B cell (primary cell): ENCODE measurements around the gene LARGE1. TPM values are rescaled to one million over a fixed set of nuclear protein-coding genes. Genes with fewer than 3 reads are reported as not detected.

Experiments
- ATAC-seq: fragments of 200-7000 bp; cut with Tn5 transposase; one replicate; pipeline ENCODE4 v1.10.0; 2021; ENCODE audit warnings: low read depth, mild to moderate bottlenecking, moderate number of reproducible peaks, moderate library complexity
- CTCF ChIA-PET: fragments of 350-600 bp; sonication (Branson Sonifier 250); formaldehyde crosslinking; loops from one replicate; lab custom pipeline; 2021; ENCODE audit warnings: antibody characterized with exemption, inconsistent platforms; lab: Charles Lee
- POLR2A ChIA-PET: fragments of 350-600 bp; sonication (Branson Sonifier 250); formaldehyde crosslinking; loops from one replicate; lab custom pipeline; 2021; ENCODE audit warnings: antibody characterized with exemption; lab: Charles Lee
- DNase-seq: peaks from one replicate; pipeline ENCODE4 v3.0.0; 2013
- H2AFZ ChIP-seq: 2 replicates; pipeline ENCODE4 v1.6.1; 2012; ENCODE audit warnings: mild to moderate bottlenecking, low read depth, low read length; ENCODE audit not compliant: insufficient read depth, poor library complexity, severe bottlenecking
- H3K27ac ChIP-seq, 2 donors: 1 replicate in 1 of 2; 2 replicates in 1 of 2; pipeline ENCODE4 v1.5.1; 2012 to 2013; ENCODE audit warnings: low read length in 2 of 2, mild to moderate bottlenecking in 2 of 2, moderate library complexity in 1 of 2
- H3K27me3 ChIP-seq, 4 experiments: fragments of 200-600 bp in 1 of 4; sonication (generic) in 1 of 4; replicated peaks in 1 of 4; 1 replicate in 2 of 4; 2 replicates in 2 of 4; pipeline versions ENCODE4 v1.6.1 to v1.7.0; 2013 to 2016; ENCODE audit warnings: low read length in 3 of 4, mild to moderate bottlenecking in 2 of 4, mixed read lengths in 1 of 4, moderate library complexity in 1 of 4; ENCODE audit not compliant: insufficient read depth in 4 of 4, control insufficient read depth in 3 of 4; ENCODE audit errors: control extremely low read depth in 1 of 4
- H3K36me3 ChIP-seq, 2 experiments: replicated peaks in 1 of 2; 1 replicate in 1 of 2; 2 replicates in 1 of 2; pipeline versions ENCODE4 v1.6.1 to v1.7.1; 2013; ENCODE audit warnings: low read length in 1 of 2; ENCODE audit not compliant: insufficient read depth in 2 of 2, control insufficient read depth in 1 of 2; ENCODE audit errors: control extremely low read depth in 1 of 2, extremely low read depth in 1 of 2
- H3K4me1 ChIP-seq, 2 donors: fragments of 200-600 bp in 1 of 2; sonication (generic) in 1 of 2; 1 replicate in 1 of 2; 2 replicates in 1 of 2; pipeline versions ENCODE4 v1.5.1 to v1.6.1; 2013 to 2017; ENCODE audit warnings: low read length in 2 of 2; ENCODE audit not compliant: control insufficient read depth in 2 of 2, insufficient read depth in 2 of 2
- H3K4me2 ChIP-seq: replicated peaks from 2 replicates; pipeline ENCODE3; 2012; ENCODE audit warnings: mild to moderate bottlenecking, low read depth, low read length; ENCODE audit not compliant: poor library complexity, severe bottlenecking
- H3K4me3 ChIP-seq, 5 experiments: fragments of 200-600 bp in 1 of 5; sonication (generic) in 1 of 5; 1 replicate in 3 of 5; 2 replicates in 2 of 5; pipeline versions ENCODE4 v1.5.1 to v1.7.0; 2011 to 2016; ENCODE audit warnings: low read length in 4 of 5, mild to moderate bottlenecking in 4 of 5, low read depth in 2 of 5, control low read depth in 1 of 5, moderate library complexity in 1 of 5; ENCODE audit not compliant: insufficient read depth in 1 of 5; ENCODE audit errors: control extremely low read depth in 1 of 5, extremely low read depth in 1 of 5
- H3K79me2 ChIP-seq: fragments of 200-600 bp; sonication (generic); one replicate; pipeline ENCODE4 v1.6.0; 2016; ENCODE audit warnings: low read length; ENCODE audit not compliant: control insufficient read depth, insufficient read depth
- H3K9ac ChIP-seq: fragments of 200-600 bp; sonication (generic); 2 replicates; pipeline ENCODE4 v1.6.1; 2017; ENCODE audit warnings: mild to moderate bottlenecking, low read length, moderate library complexity
- H3K9me3 ChIP-seq, 3 donors: one replicate each; pipeline versions ENCODE4 v1.6.1 to v1.7.1; 2013; ENCODE audit warnings: low read length in 2 of 3; ENCODE audit not compliant: control insufficient read depth in 2 of 3, insufficient read depth in 1 of 3; ENCODE audit errors: control extremely low read depth in 1 of 3
- H4K20me1 ChIP-seq: 2 replicates; pipeline ENCODE4 v1.6.0; 2012; ENCODE audit warnings: mild to moderate bottlenecking, low read length; ENCODE audit not compliant: insufficient read depth, control insufficient read depth, poor library complexity, severe bottlenecking
- H3K27ac Mint-ChIP-seq: one replicate; pipeline ENCODE4 v1.8.0; 2021; ENCODE audit warnings: mixed read lengths
- H3K27me3 Mint-ChIP-seq: one replicate; pipeline ENCODE4 v1.8.0; 2021; ENCODE audit warnings: mixed read lengths
- H3K4me1 Mint-ChIP-seq: one replicate; pipeline ENCODE4 v1.8.0; 2021; ENCODE audit warnings: mixed read lengths
- H3K4me3 Mint-ChIP-seq: one replicate; pipeline ENCODE4 v1.8.0; 2021; ENCODE audit warnings: mixed read lengths
- H3K9me3 Mint-ChIP-seq: one replicate; pipeline ENCODE4 v1.8.0; 2022; ENCODE audit warnings: mixed read lengths; ENCODE audit not compliant: insufficient read depth
- EZH2 ChIP-seq: IDR thresholded peaks from 2 replicates; pipeline ENCODE4 v1.6.1; 2012; ENCODE audit warnings: borderline replicate concordance, low read depth, mild to moderate bottlenecking, moderate library complexity, low read length; ENCODE audit not compliant: insufficient read depth, poor library complexity, severe bottlenecking
- WGBS: methylation state at CpG from one replicate; pipeline ENCODE4 v1.1.5; 2013; ENCODE audit warnings: missing lambda C conversion rate; ENCODE audit not compliant: insufficient coverage; 5-methylcytosine and 5-hydroxymethylcytosine counted together
- intact Hi-C: fragments of 100-400 bp; cut with micrococcal nuclease; formaldehyde crosslinking; loops from one replicate; pipeline ENCODE4 v1.10.0; 2022
- polyA plus RNA-seq: library from polyadenylated mRNA; depleted of rRNA; stranded (reverse); fragments of >200 nt; gene quantifications from 2 replicates; pipeline ENCODE4 v1.2.3, GENCODE V29; 2012
- total RNA-seq, 2 donors: library from RNA; stranded (reverse); fragments of 120-200 nt in 1 of 2; gene quantifications; 1 replicate in 1 of 2; 2 replicates in 1 of 2; pipeline versions ENCODE4 v1.2.3 to v1.2.4, GENCODE V29; 2013 to 2022
- TF ChIP-seq, protein P1 (sequence below): fragments of 200-600 bp; IDR thresholded peaks from one replicate; pipeline ENCODE4 v1.8.0; 2022; ENCODE audit warnings: antibody characterized with exemption, mild to moderate bottlenecking

The LARGE1 gene
- total and polyA plus RNA-seq, 2 donors (not counting 1 experiment from before 2014, with no cell fraction given): 20.7 to 82.0 TPM

DNA sequence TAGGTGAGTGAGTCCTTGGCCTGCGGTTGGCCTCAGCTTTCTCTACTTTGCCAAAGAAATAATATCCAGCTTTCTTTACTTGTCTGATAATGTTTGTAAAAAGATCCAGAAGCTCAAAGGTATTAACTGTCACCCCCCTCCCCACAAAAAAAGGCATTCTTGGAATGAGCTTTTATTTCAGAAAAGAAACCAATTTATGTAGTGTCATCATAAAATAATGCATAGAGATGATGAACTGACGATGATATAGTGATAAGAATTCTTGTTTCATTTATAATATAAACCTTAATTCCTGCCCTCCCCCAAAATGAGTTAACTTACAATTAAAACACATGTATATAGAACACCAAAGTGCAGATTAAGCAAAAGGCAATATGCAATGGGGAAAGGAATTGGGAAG lies 191.4 kb downstream of the LARGE1 start:
- DNase-seq: no peak
- Histone ChIP-seq H2AFZ (no peak overlapping the region), H3K4me2 (no peak overlapping the region), H3K4me1 (peaks cover 10 to 12% of the 10 kb centered on the region in 2 donors), H4K20me1 (peaks cover 54% of the 10 kb centered on the region), H3K9me3 (peaks cover 0 to 6% (median 0%) of the 10 kb centered on the region in 3 donors), H3K27me3 (no peaks in the 10 kb centered on the region), H3K27ac (no peak overlapping the region), H3K36me3 (no peaks in the 10 kb centered on the region), H3K79me2 (peaks cover 24% of the 10 kb centered on the region), H3K4me3 (no peak overlapping the region), H3K9ac (no peak overlapping the region)
- intact Hi-C loops: no loop called here
- no peaks in the 10 kb centered on the region for H3K27me3 Mint-ChIP-seq
- WGBS: no CpG with 5 or more reads among the region's 2 CpGs
- H3K9me3 Mint-ChIP-seq: no peaks in the 10 kb centered on the region
- peaks cover 21% of the 10 kb centered on the region for H3K4me1 Mint-ChIP-seq
- no peak overlapping the region for H3K27ac Mint-ChIP-seq
- POLR2A ChIA-PET: interaction anchor here (0.6 kb wide), 1 partner anchor 205 kb away, joined by 3 read pairs; no protein-coding TSS in a partner anchor
- CTCF ChIA-PET: no interaction called here
- ATAC-seq: no peak
- H3K4me3 Mint-ChIP-seq: no peak overlapping the region
- TF ChIP-seq, protein P1, sequence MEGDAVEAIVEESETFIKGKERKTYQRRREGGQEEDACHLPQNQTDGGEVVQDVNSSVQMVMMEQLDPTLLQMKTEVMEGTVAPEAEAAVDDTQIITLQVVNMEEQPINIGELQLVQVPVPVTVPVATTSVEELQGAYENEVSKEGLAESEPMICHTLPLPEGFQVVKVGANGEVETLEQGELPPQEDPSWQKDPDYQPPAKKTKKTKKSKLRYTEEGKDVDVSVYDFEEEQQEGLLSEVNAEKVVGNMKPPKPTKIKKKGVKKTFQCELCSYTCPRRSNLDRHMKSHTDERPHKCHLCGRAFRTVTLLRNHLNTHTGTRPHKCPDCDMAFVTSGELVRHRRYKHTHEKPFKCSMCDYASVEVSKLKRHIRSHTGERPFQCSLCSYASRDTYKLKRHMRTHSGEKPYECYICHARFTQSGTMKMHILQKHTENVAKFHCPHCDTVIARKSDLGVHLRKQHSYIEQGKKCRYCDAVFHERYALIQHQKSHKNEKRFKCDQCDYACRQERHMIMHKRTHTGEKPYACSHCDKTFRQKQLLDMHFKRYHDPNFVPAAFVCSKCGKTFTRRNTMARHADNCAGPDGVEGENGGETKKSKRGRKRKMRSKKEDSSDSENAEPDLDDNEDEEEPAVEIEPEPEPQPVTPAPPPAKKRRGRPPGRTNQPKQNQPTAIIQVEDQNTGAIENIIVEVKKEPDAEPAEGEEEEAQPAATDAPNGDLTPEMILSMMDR: no peak
- TF ChIP-seq EZH2: no peak

DNA sequence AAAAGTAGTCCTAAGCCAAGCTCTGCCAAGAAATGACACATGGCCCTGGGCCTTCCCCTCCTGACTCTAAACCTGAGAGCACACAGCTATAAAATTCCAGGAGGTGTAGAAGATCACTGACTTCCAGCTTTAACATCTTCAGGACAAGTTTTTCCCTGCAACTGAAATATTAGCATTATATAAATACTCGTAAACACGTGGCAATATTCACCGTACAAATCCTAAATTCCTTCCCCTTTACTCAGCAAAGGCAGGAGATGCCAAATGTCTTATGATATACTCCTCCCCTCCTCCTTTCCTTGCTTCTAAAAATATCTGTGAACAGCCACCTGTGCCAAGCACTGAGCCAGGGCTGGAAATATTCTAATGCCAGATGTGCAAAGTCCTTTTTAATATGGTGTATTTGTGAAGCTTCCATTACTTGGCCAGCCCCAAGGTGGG lies 194.0 kb downstream of the LARGE1 start:
- Histone ChIP-seq H2AFZ (no peak overlapping the region), H3K4me2 (no peak overlapping the region), H3K9me3 (peaks cover 0 to 6% (median 0%) of the 10 kb centered on the region in 3 donors), H3K27ac (no peak overlapping the region), H3K9ac (no peak overlapping the region), H3K36me3 (no peaks in the 10 kb centered on the region), H3K4me1 (peaks cover 12 to 15% of the 10 kb centered on the region in 2 donors), H3K27me3 (no peaks in the 10 kb centered on the region), H4K20me1 (peaks cover 39% of the 10 kb centered on the region), H3K4me3 (no peak overlapping the region), H3K79me2 (peaks cover 33% of the 10 kb centered on the region)
- Mint-ChIP-seq H3K9me3 (no peaks in the 10 kb centered on the region), H3K4me1 (peaks cover 25% of the 10 kb centered on the region), H3K27ac (no peak overlapping the region), H3K4me3 (no peak overlapping the region), H3K27me3 (no peaks in the 10 kb centered on the region)
- WGBS: 100% methylated on average over 2 of the region's 3 CpGs
- intact Hi-C loops: no loop called here
- no peak for TF ChIP-seq EZH2
- TF ChIP-seq, protein P1: no peak
- POLR2A ChIA-PET: no interaction called here
- ATAC-seq: no peak
- CTCF ChIA-PET: no interaction called here
- no peak for DNase-seq
